ENCODE data around the gene IL9.

DNA sequence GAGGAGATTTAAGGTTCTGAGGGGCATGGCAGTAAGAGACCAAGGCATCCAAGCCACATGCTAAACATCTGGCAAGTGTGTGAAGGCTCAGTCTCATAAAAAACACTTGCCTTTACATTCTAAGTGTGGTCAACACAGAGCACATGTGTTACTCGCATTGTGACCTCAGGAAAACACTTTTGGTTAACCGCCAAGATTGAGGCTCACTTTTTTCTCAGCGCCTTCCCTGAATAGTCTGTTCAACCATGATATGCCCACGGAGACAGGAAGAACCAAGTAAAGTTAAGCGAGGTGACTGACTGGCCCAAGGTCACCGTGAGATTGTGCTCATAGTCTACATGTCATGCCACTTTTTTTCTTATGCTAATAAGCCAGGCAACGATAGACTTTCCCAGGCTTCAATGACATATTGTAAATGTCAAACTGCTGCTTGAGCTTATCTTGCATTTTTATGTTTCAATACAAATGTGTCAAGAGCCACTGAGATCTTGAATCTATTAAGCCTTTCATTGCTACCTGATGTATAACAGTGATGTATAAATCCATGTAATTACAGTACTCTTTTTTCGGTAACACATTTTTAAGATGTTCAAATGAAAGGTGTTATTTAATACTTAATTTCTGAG lies 21.1 kb upstream of the IL9 start:
- TF ChIP-seq, protein P1, sequence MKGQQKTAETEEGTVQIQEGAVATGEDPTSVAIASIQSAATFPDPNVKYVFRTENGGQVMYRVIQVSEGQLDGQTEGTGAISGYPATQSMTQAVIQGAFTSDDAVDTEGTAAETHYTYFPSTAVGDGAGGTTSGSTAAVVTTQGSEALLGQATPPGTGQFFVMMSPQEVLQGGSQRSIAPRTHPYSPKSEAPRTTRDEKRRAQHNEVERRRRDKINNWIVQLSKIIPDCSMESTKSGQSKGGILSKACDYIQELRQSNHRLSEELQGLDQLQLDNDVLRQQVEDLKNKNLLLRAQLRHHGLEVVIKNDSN (IDR thresholded peaks at IDR 0.05), result no peak
- TF ChIP-seq, protein P2, sequence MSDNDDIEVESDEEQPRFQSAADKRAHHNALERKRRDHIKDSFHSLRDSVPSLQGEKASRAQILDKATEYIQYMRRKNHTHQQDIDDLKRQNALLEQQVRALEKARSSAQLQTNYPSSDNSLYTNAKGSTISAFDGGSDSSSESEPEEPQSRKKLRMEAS (IDR thresholded peaks at IDR 0.05), result no peak
- TF ChIP-seq FOXM1 (IDR thresholded peaks at IDR 0.05; ENCODE audit: borderline replicate concordance, low read depth) (no peak), CREB1 (IDR thresholded peaks at IDR 0.05; ENCODE audit: low read depth) (no peak)

All from Ishikawa (cell line).